NCI-H345 treated with DMSO at 0.1 percent for 48 hours (cell line): ENCODE data around the gene ZNF92.
"Not testable (repeated sequence)": the region's sequence is repeated elsewhere in the genome, so short reads cannot be mapped to it uniquely, and the experiment has no call there.

Source experiments
- DNase-seq: peaks from one replicate; lab custom pipeline; 2025; ENCODE audit not compliant: unreplicated experiment; lab: John Stamatoyannopoulos, UW

The ZNF92 gene

DNA sequence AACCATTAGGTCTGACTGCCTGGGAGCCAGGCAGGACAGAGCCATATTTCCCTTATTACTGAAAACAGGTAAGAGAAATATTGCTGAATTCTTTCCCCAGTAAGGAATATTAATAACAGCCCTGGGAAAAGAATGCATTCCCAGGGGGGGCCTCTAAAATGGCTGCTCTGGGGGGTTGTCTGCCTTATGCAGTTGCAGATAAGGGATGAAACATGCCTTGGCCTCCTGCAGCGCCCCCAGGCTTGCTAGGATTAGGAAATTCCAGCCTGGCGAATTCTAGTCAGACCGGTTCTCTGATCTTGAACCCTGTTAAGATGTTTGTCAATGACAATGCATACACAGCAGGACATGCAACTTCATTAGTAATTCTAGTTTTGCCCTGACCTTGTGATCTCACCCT lies 49.6 kb downstream of the ZNF92 start:
- not testable (repeated sequence) for DNase-seq

DNA sequence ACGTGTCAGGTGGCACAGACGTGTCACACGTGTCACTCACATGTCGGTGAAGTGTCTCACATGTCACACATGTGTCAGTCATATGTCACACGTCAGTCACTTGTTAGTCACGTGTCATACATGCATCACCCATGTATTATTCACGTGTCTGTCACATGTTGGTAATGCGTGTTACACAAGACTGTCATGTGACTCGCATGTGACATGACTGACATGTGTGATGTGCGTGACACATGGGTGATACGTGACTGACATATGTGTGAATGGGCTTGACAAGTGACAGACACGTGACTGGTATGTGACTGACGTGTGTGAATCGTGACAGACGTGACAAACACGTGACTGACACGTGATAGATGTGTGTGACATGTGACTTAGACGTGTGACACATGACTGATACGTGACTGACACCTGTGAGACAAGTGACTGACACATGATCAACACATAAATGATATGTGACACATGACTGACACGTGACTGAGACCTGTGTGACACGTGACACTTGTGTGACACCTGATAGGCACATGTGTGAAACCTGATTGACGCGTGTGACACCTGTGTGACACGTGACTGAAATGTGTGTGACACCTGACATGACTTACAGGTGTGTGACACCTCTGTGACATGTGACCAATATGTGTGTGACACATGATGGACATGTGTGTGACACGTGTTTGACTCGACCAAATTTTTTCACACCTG lies 56.1 kb downstream of the ZNF92 start:
- DNase-seq = no peak

DNA sequence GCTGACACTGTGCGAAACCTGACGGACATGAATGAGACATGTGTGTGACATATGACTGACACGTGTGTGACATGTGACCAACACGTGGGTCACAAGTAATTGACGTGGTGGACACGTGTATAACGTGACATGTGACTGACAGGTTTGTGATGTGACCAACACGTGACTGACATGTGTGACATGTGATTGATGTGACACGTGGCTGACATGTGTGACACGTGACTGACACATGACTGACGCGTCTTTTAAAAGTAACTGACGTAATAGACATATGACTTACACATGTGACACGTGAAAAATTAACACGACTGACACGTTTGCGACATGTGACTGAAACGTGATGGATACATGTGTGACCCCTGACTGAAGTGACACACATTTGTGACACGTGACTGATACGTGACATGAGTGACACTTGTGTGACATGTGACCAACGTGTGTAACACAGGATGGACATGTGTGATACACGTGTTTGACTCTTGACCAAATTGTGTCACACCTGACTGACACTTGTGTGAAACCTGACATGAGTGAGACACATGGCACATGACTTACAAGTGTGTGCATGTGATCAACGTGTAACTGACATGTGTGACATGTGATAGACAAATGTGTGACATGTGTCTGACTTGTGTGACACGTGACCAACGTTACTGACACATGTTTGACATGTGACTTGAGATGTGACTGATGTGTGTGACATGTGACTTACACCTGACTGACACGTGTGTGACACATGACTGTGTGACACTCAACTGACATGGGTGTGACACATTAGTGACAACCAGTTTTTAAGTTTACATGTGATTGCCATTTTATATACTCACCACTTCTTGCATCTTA lies 56.9 kb downstream of the ZNF92 start:
- DNase-seq = no peak

DNA sequence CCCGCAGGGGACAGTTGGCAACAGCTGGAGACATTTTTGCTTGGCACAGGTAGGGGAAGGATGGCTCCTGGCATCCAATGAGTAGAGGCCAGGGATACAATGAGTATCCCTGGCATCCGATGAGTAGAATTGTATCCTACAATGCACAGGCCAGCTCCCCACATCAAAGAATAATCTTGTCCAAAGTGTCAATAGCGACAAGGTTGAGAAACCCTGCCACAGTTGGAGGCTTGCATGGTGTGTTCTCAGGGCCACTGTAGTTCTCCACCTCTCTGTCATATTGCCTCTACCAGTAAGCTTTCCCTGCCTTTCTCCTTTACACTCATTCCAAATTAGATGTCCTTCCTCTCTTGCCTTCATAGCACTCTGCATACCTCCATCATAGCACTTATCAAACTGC lies 60.7 kb downstream of the ZNF92 start:
- no peak for DNase-seq

DNA sequence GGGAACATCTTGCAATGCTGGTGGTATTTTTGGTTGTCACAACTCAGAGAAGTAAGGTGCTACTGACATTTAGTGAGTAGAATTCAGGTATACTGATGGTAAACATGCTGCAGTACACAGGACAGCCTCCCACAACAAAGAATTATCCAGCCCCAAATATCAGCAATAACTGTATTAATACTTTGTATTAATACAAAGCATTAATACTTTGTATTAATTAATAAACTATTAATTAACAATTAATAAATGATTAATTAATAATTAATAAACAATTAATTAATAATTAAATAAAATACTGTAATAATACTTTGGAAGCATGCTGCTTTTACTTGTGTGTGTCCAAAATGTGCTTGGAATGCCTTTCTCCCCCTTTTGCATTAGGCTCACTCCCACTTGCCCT lies 62.5 kb downstream of the ZNF92 start:
- no peak for DNase-seq

DNA sequence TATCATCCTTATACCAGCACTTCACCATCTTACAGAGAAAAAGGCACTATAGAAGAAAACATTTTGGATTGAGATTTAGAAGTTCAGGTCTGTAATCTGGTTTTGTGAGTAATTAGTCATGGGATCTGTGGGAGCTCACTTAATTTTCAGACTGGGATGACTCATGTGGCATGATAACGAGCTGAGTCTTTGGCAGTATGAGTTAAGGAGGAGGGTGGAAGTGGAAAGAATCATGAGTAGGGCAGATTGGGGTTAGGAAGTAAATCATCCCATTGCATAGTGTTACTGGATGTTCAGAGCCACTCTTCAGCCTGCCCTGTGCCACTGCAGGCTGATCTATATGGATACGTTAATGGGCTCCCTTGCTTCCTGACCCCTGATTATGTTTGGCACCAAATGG lies 64.9 kb downstream of the ZNF92 start:
- DNase-seq = no peak

DNA sequence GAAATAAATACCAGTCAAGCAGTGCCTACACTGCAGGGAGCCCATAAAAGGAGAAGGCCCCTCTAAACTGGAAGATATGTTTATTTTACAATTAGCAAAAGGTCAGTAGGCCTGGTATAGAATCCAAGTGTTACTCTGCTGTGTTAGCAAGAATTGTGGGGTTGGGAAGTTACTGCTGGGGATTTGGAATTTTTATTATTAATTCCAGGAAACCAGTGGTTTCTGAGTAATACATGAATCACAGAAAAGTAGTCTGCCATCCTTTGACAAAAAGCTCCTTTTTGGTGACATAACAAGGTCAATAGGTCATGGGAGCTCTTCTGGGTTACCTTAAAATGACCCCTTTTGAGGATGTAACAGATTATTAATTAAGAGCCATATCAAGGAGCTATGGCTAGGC lies 67.4 kb downstream of the ZNF92 start:
- DNase-seq = no peak

DNA sequence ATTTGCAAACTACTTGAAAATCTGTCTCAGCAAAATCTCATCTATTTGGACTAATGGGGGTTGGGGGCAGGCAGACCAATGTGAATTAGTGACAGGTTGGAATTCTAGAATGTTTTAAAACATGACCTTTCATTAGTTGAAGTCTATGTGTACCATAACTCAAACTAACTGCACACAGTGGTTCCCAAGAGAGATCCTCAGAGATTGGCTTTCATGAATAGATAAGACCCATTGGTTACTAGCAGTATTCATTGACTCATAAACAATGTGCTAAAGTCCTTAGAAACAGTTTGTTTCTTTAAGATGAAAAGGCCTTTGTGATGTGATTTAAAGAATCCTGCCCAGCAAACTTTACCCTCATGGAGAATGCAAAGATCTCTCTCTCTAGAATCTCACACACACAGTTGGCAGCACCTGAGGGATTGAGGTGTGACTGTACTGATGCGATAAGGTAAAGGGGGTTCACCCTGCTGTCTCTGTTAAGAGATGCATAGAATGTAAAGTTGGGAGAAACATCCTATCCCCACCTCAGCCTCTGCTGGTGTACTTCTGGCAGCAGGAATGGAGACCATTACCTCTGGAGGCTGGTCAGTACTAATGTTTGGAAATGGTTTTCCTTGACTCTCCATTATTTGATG lies 70.7 kb downstream of the ZNF92 start:
- no peak for DNase-seq

DNA sequence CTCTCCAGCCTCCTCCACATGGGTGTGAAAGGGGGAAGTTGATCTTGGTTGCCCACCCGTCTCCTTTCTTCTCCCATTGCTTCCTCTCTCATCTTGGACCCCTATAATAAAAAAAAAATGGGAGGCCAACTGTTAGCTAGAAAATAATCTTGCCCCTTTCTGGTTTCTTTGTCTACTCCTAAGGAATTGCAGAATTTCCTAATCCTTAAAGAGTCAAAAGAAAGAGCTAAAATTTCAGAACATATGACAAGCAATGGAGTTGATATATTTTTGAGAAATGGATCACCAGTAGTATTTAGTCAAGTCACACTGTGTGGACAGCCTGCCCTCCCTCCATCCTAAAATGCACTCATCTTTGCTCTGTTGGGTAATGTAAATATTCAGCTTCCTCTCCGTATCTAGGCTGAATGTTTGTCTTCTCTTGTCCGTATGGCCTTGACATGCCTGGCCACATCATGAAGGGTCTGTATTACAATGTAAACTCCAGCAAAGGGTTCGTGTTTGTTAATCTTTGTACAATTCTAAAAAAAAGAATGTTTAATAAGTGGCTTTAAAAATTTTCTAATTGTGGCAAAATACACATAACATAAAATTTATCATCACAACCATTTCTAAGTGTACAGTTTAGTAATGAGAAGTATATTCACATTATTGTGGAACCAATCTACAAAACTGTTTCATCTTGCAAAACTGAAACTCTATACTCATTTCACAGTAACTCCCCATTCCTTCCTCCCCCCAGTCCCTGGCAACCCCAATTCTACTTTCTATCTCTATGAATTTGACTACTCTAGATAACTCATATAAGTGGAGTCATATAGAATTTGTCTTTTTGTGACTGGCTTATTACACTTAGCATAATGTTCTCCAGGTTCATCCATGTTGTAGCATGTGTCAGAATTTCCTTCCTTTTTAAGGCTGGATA lies 71.5 kb downstream of the ZNF92 start:
- DNase-seq = no peak

DNA sequence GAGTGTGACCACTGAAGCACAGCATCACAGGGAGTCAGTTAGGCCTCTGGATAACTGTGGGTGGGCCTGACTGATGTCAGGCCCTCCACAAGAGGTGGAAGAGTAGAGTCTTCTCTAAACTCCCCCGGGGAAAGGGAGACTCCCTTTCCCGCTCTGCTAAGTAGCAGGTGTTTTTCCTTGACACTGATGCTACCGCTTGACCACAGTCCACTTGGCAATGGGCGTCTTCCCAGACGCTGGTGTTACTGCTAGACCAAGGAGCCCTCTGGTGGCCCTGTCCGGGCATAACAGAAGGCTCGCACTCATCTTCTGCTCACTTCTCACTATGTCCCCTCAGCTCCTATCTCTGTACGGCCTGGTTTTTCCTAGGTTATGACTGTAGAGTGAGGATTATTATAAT lies 73.4 kb downstream of the ZNF92 start:
- DNase-seq = not testable (repeated sequence)

DNA sequence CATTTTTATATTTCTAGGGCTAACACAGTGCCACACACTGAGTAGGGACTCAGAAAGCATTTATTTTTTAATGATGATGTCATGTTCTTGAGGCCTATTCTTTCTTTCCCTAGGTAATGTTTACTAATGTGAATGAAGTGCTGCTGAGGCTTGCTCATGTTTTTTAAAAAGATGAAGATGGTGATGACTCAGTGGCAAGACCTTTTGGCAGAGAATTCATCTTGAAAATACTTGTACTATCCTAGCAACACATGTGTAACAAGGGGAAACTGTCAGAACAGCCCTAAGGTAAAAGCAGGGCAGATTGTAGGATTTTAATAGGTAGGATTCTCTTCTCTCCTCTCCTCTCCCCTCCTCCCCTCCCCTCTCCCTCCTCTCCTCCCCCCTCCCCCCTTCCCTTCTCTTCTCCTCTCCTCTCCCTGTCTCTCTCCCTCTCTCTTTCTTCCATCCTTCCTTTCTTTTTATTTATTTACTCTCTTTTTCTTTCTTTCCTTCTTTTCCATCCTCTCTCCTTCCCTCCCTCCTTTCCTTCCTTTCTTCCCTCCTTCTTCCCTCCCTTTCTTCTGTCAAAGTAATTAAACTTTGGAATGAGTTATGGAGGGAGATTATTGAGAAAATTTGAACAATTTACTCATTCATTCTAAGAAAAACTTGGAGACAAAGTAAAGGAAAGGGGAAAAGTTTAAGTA lies 75.3 kb downstream of the ZNF92 start:
- no peak for DNase-seq

DNA sequence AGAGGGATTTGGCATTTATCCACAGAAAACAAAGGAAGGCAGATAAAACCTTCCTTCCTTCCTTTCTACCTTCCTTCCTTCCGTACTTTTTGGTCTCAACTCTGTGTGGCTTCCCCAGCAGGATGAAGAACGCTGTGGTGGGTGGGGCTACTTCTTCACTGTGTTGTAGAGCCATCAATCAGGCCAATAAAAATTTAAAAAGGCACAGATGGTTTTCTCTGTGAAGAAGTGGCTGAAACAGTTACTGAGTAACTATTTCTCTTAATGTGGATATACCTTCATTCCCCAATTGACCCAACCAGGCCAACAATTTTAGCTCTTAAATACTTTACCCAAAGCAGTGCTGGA lies 75.8 kb downstream of the ZNF92 start:
- no peak for DNase-seq
